ENCODE results near the gene PIK3R2. TPM values are rescaled to one million over a fixed set of nuclear protein-coding genes. Genes with fewer than 3 reads are reported as not detected.

Gene PIK3R2
- total and polyA plus RNA-seq, 2 of the 8 experiments (the other 6 are each of a cell fraction or from before 2014, with no cell fraction given) = 21.7 to 57.1 TPM

- 62% methylated on average over 2 of the region's 2 CpGs; no CpG with 5 or more reads in 1 of the 2 experiments for WGBS, 2 experiments (ENCODE audit: extremely low coverage in 1 of 2, insufficient coverage in 1 of 2, insufficient read length in 1 of 2, insufficient replicate concordance in 2 of 2, low coverage in 1 of 2, low lambda C conversion rate in 2 of 2, missing lambda C conversion rate in 1 of 2)
- Histone ChIP-seq H3K79me2 (ENCODE audit: control insufficient read depth in 1 of 2, insufficient read depth in 2 of 2, low read length in 2 of 2) (no peaks in the 10 kb centered on the region), H4K20me1 (replicated peaks in 1 of 2; ENCODE audit: control insufficient read depth in 1 of 2, insufficient read depth in 2 of 2, low read length in 2 of 2) (peaks cover 0 to 2% of the 10 kb centered on the region in 2 experiments), H2BK15ac (ENCODE audit: low read length) (no peak overlapping the region), H2BK5ac (ENCODE audit: low read depth, low read length) (no peak overlapping the region), H3K9me3 (ENCODE audit: insufficient read depth in 2 of 2, low read depth in 1 of 2, low read length in 1 of 2) (no peaks in the 10 kb centered on the region), H3K9ac (replicated peaks in 1 of 4; ENCODE audit: extremely low read depth in 1 of 4, low read depth in 3 of 4, low read length in 3 of 4) (no peak overlapping the region), H2AFZ (ENCODE audit: low read length) (no peak overlapping the region), H3K4ac (replicated peaks; ENCODE audit: insufficient read length, low read depth, low read length) (no peak overlapping the region), H3K27me3 (replicated peaks in 1 of 4; ENCODE audit: control insufficient read depth in 3 of 4, extremely low read depth in 1 of 4, insufficient read depth in 3 of 4, low read length in 3 of 4) (peaks cover 0 to 12% (median 9%) of the 10 kb centered on the region in 4 experiments; a peak in 5 of 7 replicates), H4K8ac (ENCODE audit: extremely low read depth, insufficient read depth, low read length) (no peak overlapping the region), H2BK20ac (ENCODE audit: low read length) (no peak overlapping the region), H3K14ac (ENCODE audit: insufficient read length) (no peak overlapping the region), H3K4me3 (ENCODE audit: extremely low read depth in 1 of 4, insufficient read depth in 2 of 4, low read depth in 3 of 4, low read length in 4 of 4) (peak overlapping the region in 1 of 4 experiments; percentile 67; a peak in 2 of 8 replicates), H4K5ac (ENCODE audit: insufficient read length, low read depth, low read length) (no peak overlapping the region), H3K27ac (ENCODE audit: low read depth, low read length) (no peak overlapping the region), H2BK12ac (ENCODE audit: low read depth, low read length) (no peak overlapping the region), H3K4me2 (ENCODE audit: insufficient read depth in 1 of 2, low read depth in 2 of 2, low read length in 2 of 2) (peak overlapping the region; percentile 68 to 87), H3K18ac (ENCODE audit: extremely low read depth, low read length) (no peak overlapping the region), H2AK5ac (ENCODE audit: low read depth, low read length) (no peak overlapping the region), H2BK120ac (replicated peaks; ENCODE audit: low read depth, low read length) (no peak overlapping the region), H3K4me1 (replicated peaks in 1 of 4; ENCODE audit: control insufficient read depth in 3 of 4, insufficient read depth in 4 of 4, low read length in 3 of 4) (peaks cover 0 to 12% (median 6%) of the 10 kb centered on the region in 4 experiments; a peak in 4 of 7 replicates), H4K91ac (replicated peaks; ENCODE audit: insufficient read length, low read length) (no peak overlapping the region), H3K79me1 (ENCODE audit: low read depth, low read length) (no peaks in the 10 kb centered on the region), H3K56ac (replicated peaks; ENCODE audit: insufficient read length, low read depth, low read length) (no peak overlapping the region), H3K23ac (ENCODE audit: insufficient read length) (no peak overlapping the region), H3K36me3 (ENCODE audit: control insufficient read depth in 2 of 4, insufficient read depth in 4 of 4, low read length in 3 of 4) (no peaks in the 10 kb centered on the region), H3K23me2 (ENCODE audit: low read depth, low read length) (peaks cover 13% of the 10 kb centered on the region)
- no peak for TF ChIP-seq RXRA (IDR thresholded peaks at IDR 0.05; ENCODE audit: insufficient read depth, low read depth, low read length)
- no peak for TF ChIP-seq SP2 (IDR thresholded peaks at IDR 0.05; ENCODE audit: low read length)
- TF ChIP-seq SP1 (IDR thresholded peaks at IDR 0.05; ENCODE audit: low read depth, low read length) = no peak
- TF ChIP-seq POLR2A (IDR thresholded peaks at IDR 0.05; ENCODE audit: control extremely low read depth in 1 of 2, low read depth in 2 of 2, low read length in 2 of 2) = no peak
- TF ChIP-seq GTF2F1 (IDR thresholded peaks at IDR 0.05; ENCODE audit: borderline replicate concordance, low read depth, low read length) = no peak
- no peak for TF ChIP-seq HDAC2 (IDR thresholded peaks at IDR 0.05; ENCODE audit: borderline replicate concordance in 1 of 2, low read depth in 2 of 2, low read length in 2 of 2)
- TF ChIP-seq KDM5A (IDR thresholded peaks at IDR 0.05; ENCODE audit: low read length) = no peak
- no peak for TF ChIP-seq SIRT6 (IDR thresholded peaks at IDR 0.05; ENCODE audit: low read length)
- no peak for TF ChIP-seq CBX5 (IDR thresholded peaks at IDR 0.05; ENCODE audit: low read depth, low read length)
- no peak for TF ChIP-seq RNF2 (IDR thresholded peaks at IDR 0.05; ENCODE audit: borderline replicate concordance, low read depth, low read length, missing control alignments, poor library complexity, severe bottlenecking)
- no peak for DNase-seq (ENCODE audit: low read depth in 1 of 2, low spot score in 2 of 2)
- FAIRE-seq = no peak
- CTCF ChIA-PET (ENCODE audit: partially characterized antibody) = interaction anchor here (0.7 to 5.1 kb wide), 7 partner anchors 14 to 211 kb away, joined by 3 to 24 read pairs (median 3); partner anchors contain the start of gene PIK3R2
- POLR2A ChIA-PET (ENCODE audit: partially characterized antibody) = interaction anchor here (0.6 to 4.3 kb wide), 6 partner anchors 9 to 245 kb away, joined by 3 to 15 read pairs (median 4); partner anchors contain the start of genes MAST3 and PIK3R2
Measured at GRCh38 chr19:18108897-18109296, 44.1 kb upstream of the PIK3R2 start.
